Cerebellar cortex (tissue), 1 donor: ENCODE results near the gene GRIN3A.

ENCODE experiments used
- DNase-seq: peaks from one replicate; pipeline ENCODE4 v3.0.0-alpha.2; 2015; ENCODE audit warnings: low spot score

The GRIN3A gene

DNA sequence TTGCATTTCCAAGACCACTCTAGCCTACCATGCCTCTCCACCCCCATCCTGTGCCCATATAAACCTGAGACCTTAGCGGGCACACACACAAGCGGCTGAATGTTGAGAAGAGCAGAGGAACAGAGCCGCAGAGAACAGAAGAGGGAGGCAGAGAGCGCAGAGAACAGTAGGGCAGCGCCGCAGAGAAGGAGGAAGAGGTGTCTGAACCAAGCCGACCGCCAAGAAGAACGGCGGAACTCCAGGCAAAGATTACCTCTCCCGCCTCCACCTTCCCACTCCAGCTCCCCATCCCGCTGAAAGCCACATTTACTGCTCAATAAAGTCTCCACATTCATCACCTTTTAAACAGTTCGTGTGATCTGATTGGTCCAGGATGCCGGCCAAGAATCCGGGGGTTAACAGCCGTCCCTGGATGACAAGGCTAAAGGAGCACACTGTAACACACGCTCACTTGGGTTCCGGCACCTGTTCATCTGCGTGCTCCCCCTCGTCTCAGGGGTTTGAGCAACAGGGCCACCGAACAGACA lies 33.2 kb downstream of the GRIN3A start:
- DNase-seq, result peak; percentile 22

DNA sequence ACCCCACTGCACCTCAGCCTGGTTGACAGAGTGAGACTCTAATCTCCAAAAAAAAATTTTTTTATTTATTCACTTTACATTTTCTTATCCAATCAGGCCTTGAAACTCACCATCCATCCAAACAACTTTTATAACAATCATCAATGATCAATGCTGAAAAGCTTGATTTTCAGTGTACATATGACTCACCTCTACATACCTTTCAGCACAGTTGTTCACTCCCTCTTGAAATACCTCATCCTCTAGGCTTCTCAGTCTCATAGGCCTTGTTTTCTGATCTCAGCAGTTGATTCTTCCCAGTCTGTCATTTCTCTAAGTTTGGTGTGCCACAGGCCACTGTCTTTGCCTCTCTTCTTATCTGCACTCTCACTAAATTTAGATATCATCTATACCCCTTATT lies 36.2 kb downstream of the GRIN3A start:
- no peak for DNase-seq

DNA sequence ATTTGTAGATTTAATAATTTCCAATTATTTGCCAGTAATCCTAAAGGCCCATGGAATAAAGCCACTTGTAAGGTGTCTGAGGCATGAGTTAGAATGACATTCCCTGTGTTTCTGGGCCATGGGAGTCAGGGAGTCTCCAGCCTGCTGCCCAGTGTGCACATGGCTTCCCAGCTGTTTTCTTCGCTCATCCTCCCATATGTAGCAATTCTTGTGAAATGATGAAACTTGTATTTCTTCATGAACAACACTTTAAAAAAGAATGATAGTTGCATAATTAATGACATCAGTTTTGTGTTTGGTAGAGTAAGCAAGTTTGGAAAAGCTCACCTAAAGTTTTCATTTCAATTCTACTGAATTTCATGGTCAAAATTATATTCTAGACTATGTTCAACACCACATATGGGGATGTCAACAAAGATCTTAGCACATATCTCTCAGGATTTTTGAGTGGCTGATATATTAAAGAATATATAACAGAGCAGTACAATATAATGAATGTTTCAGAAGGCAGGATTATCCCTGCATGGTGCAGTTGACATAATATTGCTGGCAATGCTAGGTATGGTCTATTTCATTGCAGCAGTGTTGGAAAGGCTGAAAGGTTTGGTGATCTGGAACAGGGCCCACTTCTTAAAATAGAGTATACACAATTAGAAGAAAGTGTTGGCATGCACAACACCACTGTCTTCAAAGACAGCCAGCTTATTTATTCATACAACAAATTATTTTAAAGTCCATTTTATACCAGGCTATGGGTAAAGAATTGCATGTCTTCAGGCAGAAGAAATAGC lies 44.7 kb downstream of the GRIN3A start:
- no peak for DNase-seq

- DNase-seq, result no peak
Measured at GRCh38 chr9:101691657-101692056, 46.8 kb downstream of the GRIN3A start.

GRCh38 chr9:101689039-101689438 lies 49.4 kb downstream of the GRIN3A start:
- no peak for DNase-seq

- no peak for DNase-seq
Measured at GRCh38 chr9:101684665-101685064, 53.8 kb downstream of the GRIN3A start.

DNA sequence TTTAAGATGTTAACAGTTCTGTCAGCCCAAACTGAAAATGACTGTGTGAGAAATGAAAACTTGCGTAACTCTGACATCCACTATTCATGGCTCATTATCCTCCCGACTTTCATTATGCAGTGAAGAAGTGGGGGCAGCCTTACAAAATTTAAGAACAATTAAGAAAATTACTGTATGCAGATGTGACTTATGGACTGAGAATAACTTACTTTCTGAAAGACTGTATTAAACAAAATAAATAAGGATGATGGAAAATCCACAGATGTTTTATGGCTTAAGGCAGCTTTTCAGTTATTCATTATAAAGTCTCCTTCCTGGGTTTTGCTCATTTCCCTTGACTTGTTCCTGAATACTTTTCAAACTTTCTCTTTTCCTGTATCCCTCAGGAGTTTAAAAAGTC lies 55.2 kb downstream of the GRIN3A start:
- DNase-seq, result no peak

DNA sequence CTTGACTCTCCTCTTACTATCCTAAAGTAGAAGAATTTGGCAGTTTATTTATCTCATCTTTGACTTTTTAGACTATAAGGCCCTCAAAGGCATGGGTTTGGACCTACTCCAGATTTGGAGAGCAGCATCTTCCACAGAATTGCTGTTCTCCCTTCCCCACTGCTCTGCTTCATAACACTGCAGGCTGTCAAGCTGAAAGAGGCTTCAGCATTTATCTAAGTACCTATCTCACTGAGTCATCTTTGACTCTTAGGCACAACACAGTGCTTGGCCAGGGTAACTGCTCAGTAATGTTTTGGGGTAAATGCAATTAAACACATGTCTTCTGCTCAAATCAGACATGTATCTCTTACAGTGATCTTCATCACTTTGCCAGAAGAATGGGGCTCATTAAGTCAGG lies 60.6 kb downstream of the GRIN3A start:
- no peak for DNase-seq

GRCh38 chr9:101675341-101675740 lies 63.1 kb downstream of the GRIN3A start:
- DNase-seq, result no peak

GRCh38 chr9:101674165-101674564 lies 64.3 kb downstream of the GRIN3A start:
- DNase-seq, result no peak

- DNase-seq, result no peak
Measured at GRCh38 chr9:101673642-101674041, 64.8 kb downstream of the GRIN3A start.

GRCh38 chr9:101671567-101671966 lies 66.9 kb downstream of the GRIN3A start:
- DNase-seq, result no peak

GRCh38 chr9:101668421-101668820 lies 70.0 kb downstream of the GRIN3A start:
- no peak for DNase-seq

GRCh38 chr9:101664453-101664852 lies 74.0 kb downstream of the GRIN3A start:
- no peak for DNase-seq

DNA sequence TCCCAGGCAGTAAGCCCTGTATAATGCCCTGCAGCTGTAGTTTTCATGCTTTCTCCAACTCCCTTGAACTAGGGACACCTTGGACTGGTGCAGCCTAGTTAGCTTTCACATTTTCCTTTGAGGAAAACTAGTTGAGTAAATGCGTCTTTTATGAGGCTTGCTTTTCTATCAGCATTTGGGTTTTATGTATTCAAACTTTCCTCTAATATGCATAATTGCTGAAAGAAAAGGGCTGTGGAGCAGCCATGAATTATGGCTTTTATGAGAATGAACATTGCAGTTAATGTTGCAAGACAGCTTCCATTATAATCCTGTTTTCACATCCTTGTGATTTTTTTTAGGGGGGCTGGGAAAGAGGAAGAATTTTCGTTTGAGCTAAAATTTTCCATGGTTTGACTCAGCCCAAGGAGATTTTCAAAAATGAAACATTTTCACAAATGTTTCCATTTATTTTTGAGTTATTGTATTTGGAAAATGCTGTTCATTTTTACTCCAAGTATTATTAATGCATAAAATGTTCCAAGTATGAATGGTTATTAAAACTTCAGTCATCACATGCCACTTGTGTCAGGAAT lies 85.8 kb downstream of the GRIN3A start:
- no peak for DNase-seq

DNA sequence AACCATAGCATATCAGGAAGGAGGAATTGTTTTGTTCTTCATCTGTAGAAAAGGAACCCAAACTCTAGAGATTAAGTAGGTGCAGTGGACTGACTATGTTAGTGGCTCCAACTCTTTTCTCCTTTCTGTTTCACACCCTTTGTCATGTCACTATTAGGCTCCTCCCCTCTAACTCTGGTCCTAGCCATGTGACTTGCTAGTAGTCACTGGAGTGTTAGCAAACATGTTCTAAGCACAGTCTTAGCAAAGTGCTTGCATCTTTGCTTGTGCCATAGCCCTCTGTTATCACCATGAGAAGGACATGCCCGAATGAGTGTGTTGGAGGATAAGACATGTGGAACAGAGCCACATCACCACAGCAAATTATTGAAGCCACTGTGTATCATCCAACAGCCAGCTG lies 88.3 kb downstream of the GRIN3A start:
- no peak for DNase-seq

DNA sequence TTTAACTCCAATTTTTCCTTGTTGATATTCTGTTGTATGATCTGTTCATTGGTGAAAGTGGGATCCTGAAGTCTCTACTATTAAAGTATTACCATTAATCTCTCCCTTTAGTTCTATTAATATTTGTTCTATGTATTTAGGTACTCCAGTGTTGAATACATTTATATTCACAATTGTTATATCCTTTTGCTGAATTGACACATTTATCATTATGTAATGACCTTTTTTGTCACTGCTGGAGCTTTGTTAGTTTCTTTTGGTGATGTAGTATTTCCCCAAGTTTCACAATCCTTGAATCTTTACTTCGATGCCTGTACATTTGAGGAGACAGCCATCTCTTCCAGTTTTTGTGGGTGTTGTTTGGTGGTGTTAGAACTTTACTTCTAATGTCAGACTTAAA lies 90.0 kb downstream of the GRIN3A start:
- no peak for DNase-seq

DNA sequence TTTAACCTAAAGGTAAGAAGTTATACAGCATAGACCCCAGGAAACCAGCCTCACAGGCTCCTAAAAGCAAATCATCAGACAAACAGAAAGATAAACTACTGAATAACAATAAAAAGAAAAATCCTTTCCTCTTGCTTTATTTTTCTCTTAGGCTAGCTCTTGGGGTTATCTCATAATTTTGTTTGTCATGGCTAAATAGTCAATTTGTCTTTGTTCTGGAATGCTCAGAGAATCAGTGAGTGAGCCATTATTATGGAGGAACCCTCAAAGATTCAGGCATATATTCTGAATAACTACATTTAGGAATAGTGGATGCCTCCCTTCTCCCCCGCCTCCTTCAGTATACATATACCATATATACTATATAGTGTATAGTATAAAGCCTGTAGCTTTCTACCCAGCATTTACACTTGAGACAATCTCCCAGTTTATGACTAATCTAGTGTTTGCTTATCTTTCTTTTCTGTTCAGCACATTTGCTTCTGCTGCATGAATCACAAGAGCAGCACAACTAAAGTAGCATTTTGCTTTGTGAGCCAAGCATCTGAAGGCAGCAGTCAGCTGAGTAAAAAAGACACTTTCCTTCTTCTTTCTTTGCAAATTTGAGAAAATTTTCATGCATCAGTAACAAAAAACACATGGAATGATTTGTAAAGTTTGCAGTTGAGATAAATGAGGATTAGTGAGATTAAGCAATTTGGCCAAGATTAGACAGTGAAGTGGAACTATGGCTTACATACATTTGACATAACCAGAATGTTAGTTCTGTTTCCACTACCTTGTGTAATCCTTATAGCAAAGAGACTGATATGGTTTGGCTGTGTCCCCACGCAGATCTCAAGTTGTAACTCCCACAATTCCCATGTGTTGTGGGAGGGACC lies 98.4 kb downstream of the GRIN3A start:
- DNase-seq, result no peak

- no peak for DNase-seq
Measured at GRCh38 chr9:101639311-101639710, 99.1 kb downstream of the GRIN3A start.

DNA sequence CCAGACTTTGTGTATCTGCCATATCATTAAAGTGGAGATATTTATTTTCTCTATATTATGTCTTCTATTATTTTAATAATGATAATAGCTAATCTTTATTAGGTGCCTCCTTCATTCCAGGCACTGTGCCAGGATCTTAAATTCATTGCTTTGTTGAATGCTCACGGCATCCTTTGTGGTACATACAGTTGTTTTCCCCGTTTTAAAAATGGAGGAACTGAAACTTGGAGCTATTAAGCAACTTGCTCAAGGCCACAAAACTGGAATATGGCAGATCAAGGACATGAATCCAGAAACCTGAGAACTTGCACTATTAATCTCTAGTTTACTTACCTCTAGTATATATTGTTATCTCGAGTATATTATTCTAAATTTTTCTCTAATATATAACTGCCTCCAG lies 102.2 kb downstream of the GRIN3A start:
- DNase-seq, result no peak

GRCh38 chr9:101635473-101635872 lies 103.0 kb downstream of the GRIN3A start:
- no peak for DNase-seq

- DNase-seq, result no peak
Measured at GRCh38 chr9:101634741-101635409, 103.6 kb downstream of the GRIN3A start.
